Measurements from ENCODE around the gene CFDP1.

The CFDP1 gene

GRCh38 chr16:75294773-75295459 is 138.4 kb downstream of the CFDP1 start:
- CTCF ChIA-PET = no interaction called here
- no peak for DNase-seq (ENCODE audit: low spot score)
- POLR2A ChIA-PET (ENCODE audit: low non-redundant PET) = no interaction called here
- H3K27ac ChIP-seq = peak overlapping the region; percentile 17
- no peak for TF ChIP-seq CTCF (conservative IDR thresholded peaks at IDR 0.05; ENCODE audit: low read depth)

- H3K27ac ChIP-seq = no peak overlapping the region
- no peak for TF ChIP-seq CTCF (conservative IDR thresholded peaks at IDR 0.05; ENCODE audit: low read depth)
- no peak for DNase-seq (ENCODE audit: low spot score)
- ChIA-PET CTCF (interaction anchor here (0.7 kb wide), 1 partner anchor 11 kb away, joined by 3 read pairs; no protein-coding TSS in a partner anchor), POLR2A (ENCODE audit: low non-redundant PET) (no interaction called here)
These were observed 139.5 kb downstream of the CFDP1 start for GRCh38 chr16:75293772-75294171.

GRCh38 chr16:75293173-75293572 is 140.1 kb downstream of the CFDP1 start:
- POLR2A ChIA-PET (ENCODE audit: low non-redundant PET) = no interaction called here

DNA sequence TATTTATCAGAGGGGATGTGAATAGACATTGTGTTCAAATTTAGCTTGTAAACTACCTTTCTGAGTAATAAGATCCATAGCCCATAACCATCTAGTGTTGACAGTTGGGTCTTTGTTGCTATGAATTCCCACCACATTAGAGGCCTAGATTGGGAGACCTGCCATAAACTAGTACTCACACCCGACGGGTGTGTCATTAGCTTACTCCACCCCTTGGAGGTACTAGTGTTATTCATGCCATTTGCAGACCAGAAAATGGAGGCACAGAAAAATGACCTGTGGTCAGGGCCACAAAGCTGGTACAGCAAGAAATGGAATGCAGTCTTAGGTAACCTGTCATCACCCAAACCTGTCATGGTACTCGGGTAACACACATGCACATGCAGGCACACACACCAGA is 140.6 kb downstream of the CFDP1 start:
- no peak for TF ChIP-seq CTCF (conservative IDR thresholded peaks at IDR 0.05; ENCODE audit: low read depth)
- CTCF ChIA-PET = interaction anchor here (0.7 to 1.0 kb wide), 2 partner anchors 59 to 225 kb away, joined by 3 read pairs; no protein-coding TSS in a partner anchor
- H3K27ac ChIP-seq = no peak overlapping the region
- POLR2A ChIA-PET (ENCODE audit: low non-redundant PET) = no interaction called here
- no peak for DNase-seq (ENCODE audit: low spot score)

More at GRCh38 chr16:75293173-75293572, 140.1 kb downstream of the CFDP1 start:
- TF ChIP-seq CTCF (conservative IDR thresholded peaks at IDR 0.05; ENCODE audit: low read depth) = no peak
- DNase-seq (ENCODE audit: low spot score) = no peak
- no peak overlapping the region for H3K27ac ChIP-seq
- CTCF ChIA-PET = interaction anchor here (0.7 kb wide), 1 partner anchor 10 kb away, joined by 3 read pairs; no protein-coding TSS in a partner anchor

- TF ChIP-seq CTCF (conservative IDR thresholded peaks at IDR 0.05; ENCODE audit: low read depth) = no peak
- ChIA-PET CTCF (no interaction called here), POLR2A (ENCODE audit: low non-redundant PET) (no interaction called here)
- DNase-seq (ENCODE audit: low spot score) = no peak
- H3K27ac ChIP-seq = peak overlapping the region; percentile 59
These were observed 144.1 kb downstream of the CFDP1 start for GRCh38 chr16:75289189-75289588.

DNA sequence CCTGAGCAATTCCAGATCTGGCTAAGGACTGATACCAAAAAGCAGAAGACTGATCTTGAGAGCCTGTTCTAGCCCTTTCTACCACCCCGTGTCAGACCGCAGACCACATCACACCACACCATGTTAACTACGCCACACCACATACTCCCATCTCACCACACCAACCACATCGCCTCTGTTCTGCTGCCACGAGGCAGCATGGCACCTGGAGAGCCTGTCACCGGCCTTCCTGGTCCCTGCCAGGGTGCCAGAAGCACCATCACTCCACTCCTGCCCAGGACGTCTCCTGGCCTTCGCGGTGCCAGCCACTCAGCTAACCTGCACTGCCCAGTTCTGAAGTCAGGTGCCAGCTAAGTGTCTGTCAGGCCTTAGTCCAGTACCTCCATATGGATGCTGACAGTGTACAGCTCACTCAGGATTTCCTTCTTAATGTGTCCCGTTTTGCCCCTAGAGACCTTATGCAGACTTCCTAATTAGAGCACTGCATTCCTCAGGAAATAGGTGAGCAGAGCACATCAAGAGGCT is 144.6 kb downstream of the CFDP1 start:
- peak overlapping the region; percentile 59 for H3K27ac ChIP-seq

More for the DNA sequence above, 144.6 kb downstream of the CFDP1 start:
- CTCF ChIA-PET = no interaction called here
- no peak for DNase-seq (ENCODE audit: low spot score)
- TF ChIP-seq CTCF (conservative IDR thresholded peaks at IDR 0.05; ENCODE audit: low read depth) = no peak
- POLR2A ChIA-PET (ENCODE audit: low non-redundant PET) = no interaction called here
